SK-N-MC (cell line): Measurements from ENCODE around the gene CDCA7L.

Experiments
- DNase-seq: peaks from one replicate; pipeline ENCODE4 v3.0.0-alpha.2; 2011; ENCODE audit warnings: low read depth, low spot score
- H3K27ac ChIP-seq: fragments of 200-600 bp; sonication (generic); 2 replicates; pipeline ENCODE4 v1.5.1; 2016; ENCODE audit warnings: mixed run types
- H3K36me3 ChIP-seq: fragments of 200-600 bp; sonication (generic); 2 replicates; pipeline ENCODE4 v1.6.1; 2017; ENCODE audit warnings: antibody characterized with exemption, low read length, mixed read lengths; ENCODE audit not compliant: insufficient read depth
- H3K4me3 ChIP-seq: fragments of 200-600 bp; sonication (generic); 2 replicates; pipeline ENCODE4 v1.5.1; 2016
- H3K9ac ChIP-seq: fragments of 200-600 bp; sonication (generic); 2 replicates; pipeline ENCODE4 v1.8.0; 2017; ENCODE audit warnings: mixed run types, mixed read lengths; ENCODE audit not compliant: insufficient read length
- H3K9me3 ChIP-seq: fragments of 200-600 bp; sonication (generic); 2 replicates; pipeline ENCODE4 v1.6.1; 2017; ENCODE audit warnings: low read depth, mild to moderate bottlenecking, antibody characterized with exemption, low read length, moderate library complexity, mixed read lengths
- EZH2 ChIP-seq: fragments of 200-600 bp; sonication (generic); IDR thresholded peaks from one replicate; pipeline ENCODE4 v1.6.1; 2017; ENCODE audit warnings: antibody characterized with exemption
- FOXP2 ChIP-seq: optimal IDR thresholded peaks from 2 replicates; pipeline ENCODE3; 2011; ENCODE audit warnings: mild to moderate bottlenecking, moderate library complexity; ENCODE audit not compliant: insufficient read depth; ENCODE audit errors: extremely low read length, control extremely low read depth
- POLR2AphosphoS5 ChIP-seq: IDR thresholded peaks from 2 replicates; pipeline ENCODE4 v1.6.1; 2012; ENCODE audit warnings: mild to moderate bottlenecking, low read depth, low read length, borderline replicate concordance

The CDCA7L gene

GRCh38 chr7:21948364-21948763 lies 2.7 kb upstream of the CDCA7L start:
- Histone ChIP-seq H3K27ac (no peak overlapping the region), H3K9me3 (no peaks in the 10 kb centered on the region), H3K9ac (no peak overlapping the region), H3K4me3 (no peak overlapping the region), H3K36me3 (peaks cover 4% of the 10 kb centered on the region; the same call in 1 of the 2 replicates)
- TF ChIP-seq FOXP2 (no peak), POLR2AphosphoS5 (no peak), EZH2 (no peak)
- no peak for DNase-seq

GRCh38 chr7:21947946-21948345 lies 2.2 kb upstream of the CDCA7L start:
- H3K4me3 ChIP-seq: no peak overlapping the region
- no peak overlapping the region for H3K9ac ChIP-seq
- no peak overlapping the region for H3K27ac ChIP-seq
- peaks cover 8% of the 10 kb centered on the region; the same call in 1 of the 2 replicates for H3K36me3 ChIP-seq
- H3K9me3 ChIP-seq: no peaks in the 10 kb centered on the region
- TF ChIP-seq FOXP2: no peak
- TF ChIP-seq EZH2: no peak
- TF ChIP-seq POLR2AphosphoS5: no peak
- no peak for DNase-seq

GRCh38 chr7:21947056-21947455 lies 1.4 kb upstream of the CDCA7L start:
- peaks cover 8% of the 10 kb centered on the region; the same call in 1 of the 2 replicates for H3K36me3 ChIP-seq
- H3K9ac ChIP-seq: no peak overlapping the region
- no peak for TF ChIP-seq FOXP2
- no peak for TF ChIP-seq EZH2
- TF ChIP-seq POLR2AphosphoS5: no peak
- no peak overlapping the region for H3K27ac ChIP-seq
- no peak for DNase-seq
- no peak overlapping the region for H3K4me3 ChIP-seq
- no peaks in the 10 kb centered on the region for H3K9me3 ChIP-seq

GRCh38 chr7:21946222-21946709 lies 567 bp upstream of the CDCA7L start:
- Histone ChIP-seq H3K9me3 (no peaks in the 10 kb centered on the region), H3K36me3 (peaks cover 8% of the 10 kb centered on the region; the same call in 1 of the 2 replicates), H3K9ac (peak overlapping the region; percentile 93), H3K27ac (peak overlapping the region; percentile 86), H3K4me3 (peak overlapping the region; percentile 85)
- DNase-seq: peak; percentile 58
- TF ChIP-seq FOXP2: peak; percentile 87
- no peak for TF ChIP-seq POLR2AphosphoS5

GRCh38 chr7:21944616-21945453 lies 864 bp downstream of the CDCA7L start:
- H3K27ac ChIP-seq: 0 out of 2 replicates have a peak overlapping the region, but pooled peaks have one; percentile 86
- DNase-seq: no peak

GRCh38 chr7:21943436-21943835 lies 2.3 kb downstream of the CDCA7L start:
- no peak for TF ChIP-seq EZH2
- no peak for TF ChIP-seq FOXP2
- TF ChIP-seq POLR2AphosphoS5: no peak
- peaks cover 33% of the 10 kb centered on the region for H3K36me3 ChIP-seq
- H3K27ac ChIP-seq: no peak overlapping the region
- H3K9me3 ChIP-seq: no peaks in the 10 kb centered on the region
- H3K9ac ChIP-seq: no peak overlapping the region
- H3K4me3 ChIP-seq: peak overlapping the region; percentile 41
- DNase-seq: no peak

More at GRCh38 chr7:21944616-21945453, 864 bp downstream of the CDCA7L start:
- Histone ChIP-seq H3K9me3 (no peaks in the 10 kb centered on the region), H3K36me3 (peaks cover 19% of the 10 kb centered on the region; the same call in 1 of the 2 replicates), H3K9ac (peak overlapping the region; percentile 93), H3K4me3 (peak overlapping the region; percentile 85)
- TF ChIP-seq FOXP2 (no peak), POLR2AphosphoS5 (no peak), EZH2 (no peak)

- Histone ChIP-seq H3K9ac (no peak overlapping the region), H3K4me3 (no peak overlapping the region), H3K27ac (no peak overlapping the region), H3K9me3 (no peaks in the 10 kb centered on the region), H3K36me3 (peaks cover 38% of the 10 kb centered on the region)
- no peak for TF ChIP-seq FOXP2
- TF ChIP-seq POLR2AphosphoS5: no peak
- no peak for TF ChIP-seq EZH2
- DNase-seq: no peak
Observed at GRCh38 chr7:21942955-21943354, 2.7 kb downstream of the CDCA7L start.

GRCh38 chr7:21941611-21942141 lies 4.0 kb downstream of the CDCA7L start:
- no peak overlapping the region for H3K27ac ChIP-seq
- no peak overlapping the region for H3K9ac ChIP-seq

More at GRCh38 chr7:21941611-21942141, 4.0 kb downstream of the CDCA7L start:
- H3K4me3 ChIP-seq: no peak overlapping the region
- peaks cover 50% of the 10 kb centered on the region for H3K36me3 ChIP-seq
- DNase-seq: peak; percentile 12
- TF ChIP-seq FOXP2 (no peak), EZH2 (no peak), POLR2AphosphoS5 (peak; percentile 53; the same call in 1 of the 2 replicates)
- peaks cover under 1% of the 10 kb centered on the region; the same call in 1 of the 2 replicates for H3K9me3 ChIP-seq
